ENCODE results near the gene FAAH.

FAAH gene

GRCh38 chr1:46369542-46370213 lies 24.4 kb upstream of the FAAH start:
- peak overlapping the region; percentile 82 for H3K27ac ChIP-seq
- no peak overlapping the region for H3K4me3 ChIP-seq (ENCODE audit: low read depth in 1 of 2, low read length in 1 of 2)
- no peaks in the 10 kb centered on the region for H3K27me3 ChIP-seq
- H3K9me3 ChIP-seq: no peaks in the 10 kb centered on the region
- H3K36me3 ChIP-seq: no peaks in the 10 kb centered on the region
- TF ChIP-seq CTCF (IDR thresholded peaks at IDR 0.05): no peak
- H3K4me1 ChIP-seq (ENCODE audit: control insufficient read depth in 1 of 2, insufficient read depth in 1 of 2, low read depth in 1 of 2, low read length in 1 of 2): peaks cover 41 to 49% of the 10 kb centered on the region in 2 experiments

GRCh38 chr1:46370214-46370633 lies 23.9 kb upstream of the FAAH start:
- no peak for TF ChIP-seq CTCF (IDR thresholded peaks at IDR 0.05)
- H3K27me3 ChIP-seq: no peaks in the 10 kb centered on the region
- H3K9me3 ChIP-seq: no peaks in the 10 kb centered on the region
- H3K4me3 ChIP-seq (ENCODE audit: low read depth in 1 of 2, low read length in 1 of 2): no peak overlapping the region
- H3K36me3 ChIP-seq: no peaks in the 10 kb centered on the region
- H3K4me1 ChIP-seq (ENCODE audit: control insufficient read depth in 1 of 2, insufficient read depth in 1 of 2, low read depth in 1 of 2, low read length in 1 of 2): peaks cover 47 to 54% of the 10 kb centered on the region in 2 experiments
- peak overlapping the region; percentile 82 for H3K27ac ChIP-seq

DNA sequence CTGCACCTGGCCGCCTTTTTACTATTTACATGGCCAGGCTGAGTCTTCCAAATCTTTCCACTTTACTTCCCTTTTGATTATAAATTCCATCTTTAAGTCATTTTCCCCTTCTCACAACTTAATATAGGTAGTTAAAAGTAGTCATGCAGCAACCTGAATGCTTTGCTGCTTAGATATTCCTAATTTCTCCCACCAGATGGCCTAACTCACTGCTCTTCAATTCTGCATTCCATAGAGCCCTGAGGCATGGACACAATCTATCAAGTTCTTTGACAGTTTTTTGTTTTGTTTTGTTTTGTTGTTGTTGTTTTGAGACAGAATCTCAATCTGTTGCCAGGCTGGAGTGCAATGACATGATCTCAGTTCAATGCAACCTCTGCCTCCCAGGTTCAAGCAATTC lies 21.7 kb upstream of the FAAH start:
- TF ChIP-seq CTCF (IDR thresholded peaks at IDR 0.05): no peak
- Histone ChIP-seq H3K4me1 (ENCODE audit: control insufficient read depth in 1 of 2, insufficient read depth in 1 of 2, low read depth in 1 of 2, low read length in 1 of 2) (peaks cover 50 to 57% of the 10 kb centered on the region in 2 experiments), H3K4me3 (ENCODE audit: low read depth in 1 of 2, low read length in 1 of 2) (no peak overlapping the region), H3K27ac (peak overlapping the region; percentile 89), H3K36me3 (no peaks in the 10 kb centered on the region), H3K27me3 (no peaks in the 10 kb centered on the region), H3K9me3 (no peaks in the 10 kb centered on the region)

DNA sequence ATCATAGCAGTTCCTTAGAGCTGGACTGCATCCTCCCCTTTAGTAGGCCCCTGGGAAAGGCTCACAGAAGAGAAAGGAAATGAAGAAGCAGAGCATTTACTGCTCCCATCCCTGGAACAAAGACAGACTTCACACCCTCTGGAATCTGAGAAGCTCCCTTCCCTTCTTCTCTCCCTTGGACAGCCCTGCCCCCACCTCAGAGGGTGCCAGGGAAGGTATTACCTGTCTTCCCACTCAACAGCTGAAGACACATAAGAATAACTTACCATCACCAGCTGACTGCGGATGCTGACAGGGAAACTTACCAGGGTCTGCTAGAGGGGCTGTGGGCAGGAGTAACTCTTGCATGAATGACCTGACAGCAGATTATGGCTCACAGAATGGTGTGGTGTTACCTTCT lies 14.1 kb upstream of the FAAH start:
- Histone ChIP-seq H3K27ac (no peak overlapping the region), H3K36me3 (no peaks in the 10 kb centered on the region), H3K4me1 (ENCODE audit: control insufficient read depth in 1 of 2, insufficient read depth in 1 of 2, low read depth in 1 of 2, low read length in 1 of 2) (peaks cover 5 to 6% of the 10 kb centered on the region in 2 experiments), H3K9me3 (no peaks in the 10 kb centered on the region), H3K4me3 (ENCODE audit: low read depth in 1 of 2, low read length in 1 of 2) (no peak overlapping the region), H3K27me3 (no peaks in the 10 kb centered on the region)
- TF ChIP-seq CTCF (IDR thresholded peaks at IDR 0.05): no peak

DNA sequence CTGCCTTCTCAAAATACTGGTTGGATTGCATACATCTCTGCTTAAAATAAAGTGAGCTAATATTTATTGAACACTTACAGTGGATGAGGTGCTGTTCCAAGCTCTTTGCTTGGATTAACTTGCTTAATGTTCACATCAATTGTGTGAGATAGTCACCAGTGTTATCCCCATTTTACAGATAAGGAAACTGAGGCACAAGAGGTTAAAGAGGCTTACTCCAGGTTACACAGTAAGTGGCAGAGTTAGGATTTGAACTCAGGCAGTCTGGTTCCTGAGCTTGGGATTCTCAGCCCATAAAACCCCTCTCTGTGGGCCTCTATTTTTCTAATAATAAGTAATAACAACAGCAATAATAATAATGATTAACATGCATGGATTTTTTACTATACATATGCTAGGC lies 13.6 kb upstream of the FAAH start:
- H3K36me3 ChIP-seq: no peaks in the 10 kb centered on the region
- no peak overlapping the region for H3K4me3 ChIP-seq (ENCODE audit: low read depth in 1 of 2, low read length in 1 of 2)
- no peaks in the 10 kb centered on the region for H3K9me3 ChIP-seq
- no peak overlapping the region for H3K27ac ChIP-seq
- H3K27me3 ChIP-seq: no peaks in the 10 kb centered on the region
- peaks cover 0 to under 1% of the 10 kb centered on the region in 2 experiments for H3K4me1 ChIP-seq (ENCODE audit: control insufficient read depth in 1 of 2, insufficient read depth in 1 of 2, low read depth in 1 of 2, low read length in 1 of 2)
- no peak for TF ChIP-seq CTCF (IDR thresholded peaks at IDR 0.05)

Measured in neutrophil (primary cell).